GM23338 (cell line): ENCODE results near the gene AVPR1B.

Experiments
- CREB1 ChIP-seq: fragments of 250-450 bp; sonication (Bioruptor Pico); IDR thresholded peaks from 2 replicates; pipeline ENCODE4 v1.5.0; 2020; ENCODE audit warnings: low read depth, mild to moderate bottlenecking, moderate library complexity
- ETS1 ChIP-seq: IDR thresholded peaks from 2 replicates; pipeline ENCODE4 v1.6.1; 2016; ENCODE audit warnings: antibody characterized with exemption
- EZH2 ChIP-seq: fragments of 200-600 bp; sonication (generic); IDR thresholded peaks from one replicate; pipeline ENCODE4 v1.8.0; 2017; ENCODE audit warnings: antibody characterized with exemption, mild to moderate bottlenecking, low read depth; ENCODE audit not compliant: unreplicated experiment
- EZH2phosphoT487 ChIP-seq: fragments of 200-600 bp; sonication (generic); IDR thresholded peaks from one replicate; pipeline ENCODE4 v1.8.1; 2018; ENCODE audit warnings: antibody characterized with exemption; ENCODE audit not compliant: unreplicated experiment
- JUNB ChIP-seq: IDR thresholded peaks from one replicate; pipeline ENCODE4 v1.6.1; 2016; ENCODE audit warnings: antibody characterized with exemption; ENCODE audit not compliant: unreplicated experiment
- NANOG ChIP-seq: IDR thresholded peaks from 2 replicates; pipeline ENCODE4 v1.6.1; 2016; ENCODE audit warnings: antibody characterized with exemption, borderline replicate concordance
- POLR2AphosphoS5 ChIP-seq: IDR thresholded peaks from 2 replicates; pipeline ENCODE4 v1.6.1; 2016; ENCODE audit warnings: antibody characterized with exemption, low read depth
- REST ChIP-seq: IDR thresholded peaks from one replicate; pipeline ENCODE4 v1.6.1; 2018; ENCODE audit warnings: antibody characterized with exemption; ENCODE audit not compliant: unreplicated experiment
- STAT1 ChIP-seq: IDR thresholded peaks from one replicate; pipeline ENCODE4 v1.6.1; 2016; ENCODE audit warnings: antibody characterized with exemption; ENCODE audit not compliant: unreplicated experiment
- ZNF114 ChIP-seq: fragments of 250-450 bp; sonication (Bioruptor Pico); IDR thresholded peaks from 2 replicates; pipeline ENCODE4 v1.5.0; 2020; ENCODE audit warnings: mild to moderate bottlenecking, moderate library complexity
- ZNF331 ChIP-seq: fragments of 250-450 bp; sonication (Bioruptor Pico); IDR thresholded peaks from 2 replicates; pipeline ENCODE4 v1.5.0; 2020; ENCODE audit warnings: low read depth, mild to moderate bottlenecking, moderate library complexity
- TF ChIP-seq, protein P1 (sequence below), 2 experiments: fragments of 200-600 bp in 1 of 2; sonication (generic) in 1 of 2; conservative IDR thresholded peaks; 2 replicates each; pipeline versions ENCODE4 v1.5.1 to v1.6.1; 2016 to 2017; ENCODE audit warnings: antibody characterized with exemption in 2 of 2, low read depth in 2 of 2, mild to moderate bottlenecking in 2 of 2, moderate library complexity in 1 of 2
- TF ChIP-seq, protein P2 (sequence below): fragments of 250-450 bp; sonication (Bioruptor Pico); IDR thresholded peaks from 2 replicates; pipeline ENCODE4 v1.5.0; 2020; ENCODE audit warnings: mild to moderate bottlenecking, moderate library complexity

DNA sequence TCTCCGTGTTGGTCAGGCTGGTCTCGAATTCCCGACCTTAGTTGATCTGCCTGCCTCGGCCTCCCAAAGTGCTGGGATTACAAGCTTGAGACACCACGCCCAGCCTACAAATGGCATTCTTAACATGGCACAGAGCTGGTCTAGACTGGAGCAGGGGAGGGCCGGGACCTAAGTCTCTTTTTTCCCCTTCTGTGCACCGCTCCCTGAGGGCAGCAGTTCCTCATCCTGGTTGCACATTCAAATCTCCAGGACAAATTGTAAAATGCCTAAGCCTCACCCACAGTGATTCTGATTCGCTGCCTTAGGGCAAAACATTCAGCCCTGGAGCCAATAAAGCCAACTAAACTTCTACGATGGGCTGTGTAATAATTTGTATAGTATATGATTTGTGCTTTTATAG, 10.1 kb upstream of the AVPR1B start:
- TF ChIP-seq, protein P1, sequence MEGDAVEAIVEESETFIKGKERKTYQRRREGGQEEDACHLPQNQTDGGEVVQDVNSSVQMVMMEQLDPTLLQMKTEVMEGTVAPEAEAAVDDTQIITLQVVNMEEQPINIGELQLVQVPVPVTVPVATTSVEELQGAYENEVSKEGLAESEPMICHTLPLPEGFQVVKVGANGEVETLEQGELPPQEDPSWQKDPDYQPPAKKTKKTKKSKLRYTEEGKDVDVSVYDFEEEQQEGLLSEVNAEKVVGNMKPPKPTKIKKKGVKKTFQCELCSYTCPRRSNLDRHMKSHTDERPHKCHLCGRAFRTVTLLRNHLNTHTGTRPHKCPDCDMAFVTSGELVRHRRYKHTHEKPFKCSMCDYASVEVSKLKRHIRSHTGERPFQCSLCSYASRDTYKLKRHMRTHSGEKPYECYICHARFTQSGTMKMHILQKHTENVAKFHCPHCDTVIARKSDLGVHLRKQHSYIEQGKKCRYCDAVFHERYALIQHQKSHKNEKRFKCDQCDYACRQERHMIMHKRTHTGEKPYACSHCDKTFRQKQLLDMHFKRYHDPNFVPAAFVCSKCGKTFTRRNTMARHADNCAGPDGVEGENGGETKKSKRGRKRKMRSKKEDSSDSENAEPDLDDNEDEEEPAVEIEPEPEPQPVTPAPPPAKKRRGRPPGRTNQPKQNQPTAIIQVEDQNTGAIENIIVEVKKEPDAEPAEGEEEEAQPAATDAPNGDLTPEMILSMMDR (conservative IDR thresholded peaks at IDR 0.05; ENCODE audit: low read depth in 2 of 2): no peak
- TF ChIP-seq EZH2 (no peak), JUNB (no peak), EZH2phosphoT487 (no peak), CREB1 (CRISPR knock-in tag) (no peak), STAT1 (no peak), POLR2AphosphoS5 (no peak), REST (no peak), ZNF331 (CRISPR knock-in tag) (no peak), ETS1 (no peak), NANOG (no peak), ZNF114 (CRISPR knock-in tag) (no peak)
- TF ChIP-seq, protein P2, sequence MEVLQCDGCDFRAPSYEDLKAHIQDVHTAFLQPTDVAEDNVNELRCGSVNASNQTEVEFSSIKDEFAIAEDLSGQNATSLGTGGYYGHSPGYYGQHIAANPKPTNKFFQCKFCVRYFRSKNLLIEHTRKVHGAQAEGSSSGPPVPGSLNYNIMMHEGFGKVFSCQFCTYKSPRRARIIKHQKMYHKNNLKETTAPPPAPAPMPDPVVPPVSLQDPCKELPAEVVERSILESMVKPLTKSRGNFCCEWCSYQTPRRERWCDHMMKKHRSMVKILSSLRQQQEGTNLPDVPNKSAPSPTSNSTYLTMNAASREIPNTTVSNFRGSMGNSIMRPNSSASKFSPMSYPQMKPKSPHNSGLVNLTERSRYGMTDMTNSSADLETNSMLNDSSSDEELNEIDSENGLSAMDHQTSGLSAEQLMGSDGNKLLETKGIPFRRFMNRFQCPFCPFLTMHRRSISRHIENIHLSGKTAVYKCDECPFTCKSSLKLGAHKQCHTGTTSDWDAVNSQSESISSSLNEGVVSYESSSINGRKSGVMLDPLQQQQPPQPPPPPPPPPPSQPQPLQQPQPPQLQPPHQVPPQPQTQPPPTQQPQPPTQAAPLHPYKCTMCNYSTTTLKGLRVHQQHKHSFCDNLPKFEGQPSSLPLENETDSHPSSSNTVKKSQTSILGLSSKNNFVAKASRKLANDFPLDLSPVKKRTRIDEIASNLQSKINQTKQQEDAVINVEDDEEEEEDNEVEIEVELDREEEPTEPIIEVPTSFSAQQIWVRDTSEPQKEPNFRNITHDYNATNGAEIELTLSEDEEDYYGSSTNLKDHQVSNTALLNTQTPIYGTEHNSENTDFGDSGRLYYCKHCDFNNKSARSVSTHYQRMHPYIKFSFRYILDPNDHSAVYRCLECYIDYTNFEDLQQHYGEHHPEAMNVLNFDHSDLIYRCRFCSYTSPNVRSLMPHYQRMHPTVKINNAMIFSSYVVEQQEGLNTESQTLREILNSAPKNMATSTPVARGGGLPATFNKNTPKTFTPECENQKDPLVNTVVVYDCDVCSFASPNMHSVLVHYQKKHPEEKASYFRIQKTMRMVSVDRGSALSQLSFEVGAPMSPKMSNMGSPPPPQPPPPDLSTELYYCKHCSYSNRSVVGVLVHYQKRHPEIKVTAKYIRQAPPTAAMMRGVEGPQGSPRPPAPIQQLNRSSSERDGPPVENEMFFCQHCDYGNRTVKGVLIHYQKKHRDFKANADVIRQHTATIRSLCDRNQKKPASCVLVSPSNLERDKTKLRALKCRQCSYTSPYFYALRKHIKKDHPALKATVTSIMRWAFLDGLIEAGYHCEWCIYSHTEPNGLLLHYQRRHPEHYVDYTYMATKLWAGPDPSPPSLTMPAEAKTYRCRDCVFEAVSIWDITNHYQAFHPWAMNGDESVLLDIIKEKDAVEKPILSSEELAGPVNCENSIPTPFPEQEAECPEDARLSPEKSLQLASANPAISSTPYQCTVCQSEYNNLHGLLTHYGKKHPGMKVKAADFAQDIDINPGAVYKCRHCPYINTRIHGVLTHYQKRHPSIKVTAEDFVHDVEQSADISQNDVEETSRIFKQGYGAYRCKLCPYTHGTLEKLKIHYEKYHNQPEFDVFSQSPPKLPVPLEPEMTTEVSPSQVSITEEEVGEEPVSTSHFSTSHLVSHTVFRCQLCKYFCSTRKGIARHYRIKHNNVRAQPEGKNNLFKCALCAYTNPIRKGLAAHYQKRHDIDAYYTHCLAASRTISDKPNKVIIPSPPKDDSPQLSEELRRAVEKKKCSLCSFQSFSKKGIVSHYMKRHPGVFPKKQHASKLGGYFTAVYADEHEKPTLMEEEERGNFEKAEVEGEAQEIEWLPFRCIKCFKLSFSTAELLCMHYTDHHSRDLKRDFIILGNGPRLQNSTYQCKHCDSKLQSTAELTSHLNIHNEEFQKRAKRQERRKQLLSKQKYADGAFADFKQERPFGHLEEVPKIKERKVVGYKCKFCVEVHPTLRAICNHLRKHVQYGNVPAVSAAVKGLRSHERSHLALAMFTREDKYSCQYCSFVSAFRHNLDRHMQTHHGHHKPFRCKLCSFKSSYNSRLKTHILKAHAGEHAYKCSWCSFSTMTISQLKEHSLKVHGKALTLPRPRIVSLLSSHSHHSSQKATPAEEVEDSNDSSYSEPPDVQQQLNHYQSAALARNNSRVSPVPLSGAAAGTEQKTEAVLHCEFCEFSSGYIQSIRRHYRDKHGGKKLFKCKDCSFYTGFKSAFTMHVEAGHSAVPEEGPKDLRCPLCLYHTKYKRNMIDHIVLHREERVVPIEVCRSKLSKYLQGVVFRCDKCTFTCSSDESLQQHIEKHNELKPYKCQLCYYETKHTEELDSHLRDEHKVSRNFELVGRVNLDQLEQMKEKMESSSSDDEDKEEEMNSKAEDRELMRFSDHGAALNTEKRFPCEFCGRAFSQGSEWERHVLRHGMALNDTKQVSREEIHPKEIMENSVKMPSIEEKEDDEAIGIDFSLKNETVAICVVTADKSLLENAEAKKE: no peak
